Measurements from ENCODE around the gene TIMM10B.

The TIMM10B gene

DNA sequence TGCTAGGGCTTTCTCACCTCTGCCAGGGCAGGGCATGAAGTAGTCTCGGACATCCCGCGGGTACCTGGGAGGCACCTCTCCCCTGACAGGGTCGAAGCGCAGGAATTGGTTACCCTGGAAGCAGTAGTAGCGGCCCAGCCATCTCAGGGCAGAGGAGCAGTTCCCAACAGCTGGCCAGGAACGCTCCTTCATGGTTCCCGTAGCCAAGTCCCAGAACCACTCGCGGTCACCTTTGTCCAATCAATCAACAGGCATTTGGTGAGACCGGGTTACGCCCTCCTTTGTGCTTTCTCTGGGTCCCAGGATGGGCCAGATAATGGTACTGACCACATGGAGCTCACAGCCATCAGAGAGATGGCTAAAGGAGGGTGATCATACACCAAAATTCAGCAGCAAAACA, 43.9 kb upstream of the TIMM10B start:
- no peaks in the 10 kb centered on the region for H3K9me2 ChIP-seq (replicated peaks; ENCODE audit: insufficient read depth, low read length)
- H3F3A ChIP-seq (ENCODE audit: insufficient read depth, low read length), result no peaks in the 10 kb centered on the region
- no peak for DNase-seq
- H3K4me1 ChIP-seq (ENCODE audit: low read length), result no peaks in the 10 kb centered on the region
- no peak overlapping the region for H3K9ac ChIP-seq (ENCODE audit: low read length)
- H3K79me2 ChIP-seq (ENCODE audit: low read length), result no peaks in the 10 kb centered on the region
- H3K4me3 ChIP-seq (ENCODE audit: low read length), result no peak overlapping the region
- TF ChIP-seq EZH2 (optimal IDR thresholded peaks at IDR 0.05; ENCODE audit: low read depth, low read length) (no peak), EZH2phosphoT487 (IDR thresholded peaks at IDR 0.05; ENCODE audit: low read length) (no peak)
- TF ChIP-seq, protein P1, sequence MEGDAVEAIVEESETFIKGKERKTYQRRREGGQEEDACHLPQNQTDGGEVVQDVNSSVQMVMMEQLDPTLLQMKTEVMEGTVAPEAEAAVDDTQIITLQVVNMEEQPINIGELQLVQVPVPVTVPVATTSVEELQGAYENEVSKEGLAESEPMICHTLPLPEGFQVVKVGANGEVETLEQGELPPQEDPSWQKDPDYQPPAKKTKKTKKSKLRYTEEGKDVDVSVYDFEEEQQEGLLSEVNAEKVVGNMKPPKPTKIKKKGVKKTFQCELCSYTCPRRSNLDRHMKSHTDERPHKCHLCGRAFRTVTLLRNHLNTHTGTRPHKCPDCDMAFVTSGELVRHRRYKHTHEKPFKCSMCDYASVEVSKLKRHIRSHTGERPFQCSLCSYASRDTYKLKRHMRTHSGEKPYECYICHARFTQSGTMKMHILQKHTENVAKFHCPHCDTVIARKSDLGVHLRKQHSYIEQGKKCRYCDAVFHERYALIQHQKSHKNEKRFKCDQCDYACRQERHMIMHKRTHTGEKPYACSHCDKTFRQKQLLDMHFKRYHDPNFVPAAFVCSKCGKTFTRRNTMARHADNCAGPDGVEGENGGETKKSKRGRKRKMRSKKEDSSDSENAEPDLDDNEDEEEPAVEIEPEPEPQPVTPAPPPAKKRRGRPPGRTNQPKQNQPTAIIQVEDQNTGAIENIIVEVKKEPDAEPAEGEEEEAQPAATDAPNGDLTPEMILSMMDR (IDR thresholded peaks at IDR 0.05; ENCODE audit: low read length), result no peak
- H3K36me3 ChIP-seq (replicated peaks; ENCODE audit: insufficient read depth, low read length), result no peaks in the 10 kb centered on the region
- H2AFZ ChIP-seq (ENCODE audit: low read length), result no peak overlapping the region
- H3K4me2 ChIP-seq (ENCODE audit: low read depth, low read length), result no peak overlapping the region
- H3K27ac ChIP-seq (ENCODE audit: low read length), result no peak overlapping the region
- H3K9me3 ChIP-seq (replicated peaks; ENCODE audit: insufficient read depth, low read length), result no peaks in the 10 kb centered on the region
- H4K20me1 ChIP-seq (ENCODE audit: insufficient read depth, low read length), result no peaks in the 10 kb centered on the region
- no peaks in the 10 kb centered on the region for H3K27me3 ChIP-seq (replicated peaks; ENCODE audit: insufficient read depth, low read length)

- Histone ChIP-seq H3K27me3 (replicated peaks; ENCODE audit: insufficient read depth, low read length) (no peaks in the 10 kb centered on the region), H3K4me1 (ENCODE audit: low read length) (no peaks in the 10 kb centered on the region), H2AFZ (ENCODE audit: low read length) (no peak overlapping the region), H3F3A (ENCODE audit: insufficient read depth, low read length) (no peaks in the 10 kb centered on the region), H3K4me3 (ENCODE audit: low read length) (no peak overlapping the region), H3K79me2 (ENCODE audit: low read length) (no peaks in the 10 kb centered on the region), H3K36me3 (replicated peaks; ENCODE audit: insufficient read depth, low read length) (no peaks in the 10 kb centered on the region), H3K4me2 (ENCODE audit: low read depth, low read length) (no peak overlapping the region), H3K9ac (ENCODE audit: low read length) (no peak overlapping the region), H4K20me1 (ENCODE audit: insufficient read depth, low read length) (no peaks in the 10 kb centered on the region), H3K9me2 (replicated peaks; ENCODE audit: insufficient read depth, low read length) (no peaks in the 10 kb centered on the region), H3K9me3 (replicated peaks; ENCODE audit: insufficient read depth, low read length) (no peaks in the 10 kb centered on the region), H3K27ac (ENCODE audit: low read length) (no peak overlapping the region)
- DNase-seq, result no peak
- TF ChIP-seq EZH2phosphoT487 (IDR thresholded peaks at IDR 0.05; ENCODE audit: low read length), result no peak
- TF ChIP-seq, protein P1 (IDR thresholded peaks at IDR 0.05; ENCODE audit: low read length), result no peak
- TF ChIP-seq EZH2 (optimal IDR thresholded peaks at IDR 0.05; ENCODE audit: low read depth, low read length), result no peak
Observed at GRCh38 chr11:6437993-6438392, 43.3 kb upstream of the TIMM10B start.

DNA sequence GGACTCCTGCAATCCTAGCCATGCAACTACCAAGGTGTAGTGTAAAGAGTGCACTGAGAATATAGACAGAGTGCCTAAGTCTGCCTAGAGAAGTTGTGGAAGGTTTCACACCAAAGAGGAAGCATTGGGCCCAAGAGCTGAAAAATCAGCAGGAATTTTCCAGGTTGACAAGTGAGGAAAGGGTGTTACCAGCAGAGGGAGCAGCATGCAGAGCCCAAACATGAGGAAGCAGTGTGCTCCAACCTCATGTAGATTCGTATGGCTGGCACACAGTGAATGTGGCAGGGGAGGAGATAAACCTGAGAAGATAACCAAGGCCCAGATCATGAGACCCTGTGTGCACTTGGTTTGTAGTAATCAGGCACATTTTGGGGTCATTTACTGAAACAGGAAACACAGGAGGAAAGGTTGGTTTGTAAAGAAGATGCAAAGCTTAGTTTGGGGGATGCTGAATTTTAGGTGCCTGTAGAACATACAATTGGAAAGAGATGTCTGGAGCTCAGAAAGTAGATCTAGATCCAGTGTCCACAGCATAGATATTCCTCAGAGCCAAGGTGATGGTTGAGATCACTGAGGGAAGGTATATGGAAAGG, 42.2 kb upstream of the TIMM10B start:
- H3K79me2 ChIP-seq (ENCODE audit: low read length), result no peaks in the 10 kb centered on the region
- no peaks in the 10 kb centered on the region for H3F3A ChIP-seq (ENCODE audit: insufficient read depth, low read length)
- H3K27me3 ChIP-seq (replicated peaks; ENCODE audit: insufficient read depth, low read length), result no peaks in the 10 kb centered on the region
- no peak overlapping the region for H3K27ac ChIP-seq (ENCODE audit: low read length)
- H4K20me1 ChIP-seq (ENCODE audit: insufficient read depth, low read length), result no peaks in the 10 kb centered on the region
- no peak overlapping the region for H3K9ac ChIP-seq (ENCODE audit: low read length)
- TF ChIP-seq EZH2phosphoT487 (IDR thresholded peaks at IDR 0.05; ENCODE audit: low read length) (no peak), EZH2 (optimal IDR thresholded peaks at IDR 0.05; ENCODE audit: low read depth, low read length) (no peak)
- TF ChIP-seq, protein P1 (IDR thresholded peaks at IDR 0.05; ENCODE audit: low read length), result peak; percentile 70
- H2AFZ ChIP-seq (ENCODE audit: low read length), result no peak overlapping the region
- no peaks in the 10 kb centered on the region for H3K36me3 ChIP-seq (replicated peaks; ENCODE audit: insufficient read depth, low read length)
- no peak overlapping the region for H3K4me2 ChIP-seq (ENCODE audit: low read depth, low read length)
- peak; percentile 37 for DNase-seq
- H3K9me2 ChIP-seq (replicated peaks; ENCODE audit: insufficient read depth, low read length), result no peaks in the 10 kb centered on the region
- H3K4me3 ChIP-seq (ENCODE audit: low read length), result no peak overlapping the region
- no peaks in the 10 kb centered on the region for H3K9me3 ChIP-seq (replicated peaks; ENCODE audit: insufficient read depth, low read length)
- no peaks in the 10 kb centered on the region for H3K4me1 ChIP-seq (ENCODE audit: low read length)

Data from MM.1S (cell line).